SK-N-SH treated with all-trans-retinoic acid at 6 μM for 48 hours (cell line): ENCODE results near the gene UGP2.

ENCODE experiments used
- ATAC-seq: fragments of 200-7000 bp; cut with Tn5 transposase; 3 replicates; pipeline ENCODE4 v1.9.1; 2020; ENCODE audit warnings: mild to moderate bottlenecking, moderate library complexity
- ARNTL ChIP-seq: fragments of 450-650 bp; formaldehyde crosslinking; IDR thresholded peaks from 2 replicates; pipeline ENCODE4 v1.5.0; 2020; ENCODE audit warnings: low read depth, mild to moderate bottlenecking, moderate library complexity, borderline replicate concordance
- CSDC2 ChIP-seq: fragments of 250-450 bp; sonication (Bioruptor Pico); IDR thresholded peaks from 2 replicates; pipeline ENCODE4 v1.5.0; 2020; ENCODE audit warnings: mild to moderate bottlenecking, moderate library complexity
- ESRRG ChIP-seq: fragments of 250-450 bp; sonication (Bioruptor Pico); IDR thresholded peaks from 2 replicates; pipeline ENCODE4 v1.6.1; 2021; ENCODE audit warnings: mild to moderate bottlenecking
- GLIS3 ChIP-seq: fragments of 250-450 bp; sonication (Bioruptor Pico); IDR thresholded peaks from 2 replicates; pipeline ENCODE4 v1.5.0; 2020; ENCODE audit warnings: mild to moderate bottlenecking, moderate library complexity
- ISL1 ChIP-seq: fragments of 250-450 bp; sonication (Bioruptor Pico); IDR thresholded peaks from 2 replicates; pipeline ENCODE4 v2.1.2; 2022; ENCODE audit warnings: mild to moderate bottlenecking, moderate library complexity
- OSR1 ChIP-seq: fragments of 250-450 bp; sonication (Bioruptor Pico); IDR thresholded peaks from 2 replicates; pipeline ENCODE4 v1.8.0; 2022; ENCODE audit warnings: moderate library complexity, mild to moderate bottlenecking, inconsistent platforms
- PPARA ChIP-seq: fragments of 250-450 bp; sonication (Bioruptor Pico); IDR thresholded peaks from 2 replicates; pipeline ENCODE4 v1.5.0; 2020; ENCODE audit warnings: mild to moderate bottlenecking, borderline replicate concordance
- RARB ChIP-seq: fragments of 250-450 bp; sonication (Bioruptor Pico); IDR thresholded peaks from 2 replicates; pipeline ENCODE4 v1.8.0; 2021; ENCODE audit warnings: mild to moderate bottlenecking, moderate library complexity
- SNAI2 ChIP-seq: fragments of 250-450 bp; sonication (Bioruptor Pico); IDR thresholded peaks from 2 replicates; pipeline ENCODE4 v1.5.0; 2020; ENCODE audit warnings: mild to moderate bottlenecking, moderate library complexity
- TCF4 ChIP-seq: fragments of 250-450 bp; sonication (Bioruptor Pico); IDR thresholded peaks from 2 replicates; pipeline ENCODE4 v1.8.0; 2021; ENCODE audit warnings: mild to moderate bottlenecking, moderate library complexity, borderline replicate concordance
- TOX ChIP-seq: fragments of 250-450 bp; sonication (Bioruptor Pico); IDR thresholded peaks from 2 replicates; pipeline ENCODE4 v1.8.0; 2021; ENCODE audit warnings: mild to moderate bottlenecking, moderate library complexity, borderline replicate concordance
- ZC3H10 ChIP-seq: fragments of 250-450 bp; sonication (Bioruptor Pico); IDR thresholded peaks from 2 replicates; pipeline ENCODE4 v1.5.1; 2021; ENCODE audit warnings: mild to moderate bottlenecking, moderate library complexity
- ZFP3 ChIP-seq: fragments of 250-450 bp; sonication (Bioruptor Pico); IDR thresholded peaks from 2 replicates; pipeline ENCODE4 v1.5.0; 2020; ENCODE audit warnings: mild to moderate bottlenecking, moderate library complexity
- ZNF565 ChIP-seq: fragments of 450-650 bp; formaldehyde crosslinking; conservative IDR thresholded peaks from 2 replicates; pipeline ENCODE4 v1.5.0; 2020; ENCODE audit warnings: low read depth, mild to moderate bottlenecking, moderate library complexity
- ZNF70 ChIP-seq: fragments of 450-650 bp; formaldehyde crosslinking; IDR thresholded peaks from 2 replicates; pipeline ENCODE4 v1.5.0; 2020; ENCODE audit warnings: mild to moderate bottlenecking, moderate library complexity
- ZNF8 ChIP-seq: fragments of 450-650 bp; formaldehyde crosslinking; IDR thresholded peaks from 2 replicates; pipeline ENCODE4 v1.5.0; 2020; ENCODE audit warnings: mild to moderate bottlenecking, moderate library complexity
- TF ChIP-seq, protein P1 (sequence below): fragments of 250-450 bp; sonication (Bioruptor Pico); IDR thresholded peaks from 2 replicates; pipeline ENCODE4 v1.5.0; 2020; ENCODE audit warnings: mild to moderate bottlenecking, moderate library complexity
- TF ChIP-seq, protein P2 (sequence below): fragments of 250-450 bp; sonication (Bioruptor Pico); IDR thresholded peaks from 2 replicates; pipeline ENCODE4 v1.8.0; 2021; ENCODE audit warnings: low read depth, mild to moderate bottlenecking, moderate library complexity, borderline replicate concordance
- TF ChIP-seq, protein P3 (sequence below): fragments of 250-450 bp; sonication (Bioruptor Pico); IDR thresholded peaks from 2 replicates; pipeline ENCODE4 v1.5.1; 2021; ENCODE audit warnings: mild to moderate bottlenecking, moderate library complexity
- TF ChIP-seq, protein P4 (sequence below): fragments of 250-450 bp; sonication (Bioruptor Pico); IDR thresholded peaks from 2 replicates; pipeline ENCODE4 v1.8.0; 2020; ENCODE audit warnings: mild to moderate bottlenecking, moderate library complexity, borderline replicate concordance

UGP2 gene

DNA sequence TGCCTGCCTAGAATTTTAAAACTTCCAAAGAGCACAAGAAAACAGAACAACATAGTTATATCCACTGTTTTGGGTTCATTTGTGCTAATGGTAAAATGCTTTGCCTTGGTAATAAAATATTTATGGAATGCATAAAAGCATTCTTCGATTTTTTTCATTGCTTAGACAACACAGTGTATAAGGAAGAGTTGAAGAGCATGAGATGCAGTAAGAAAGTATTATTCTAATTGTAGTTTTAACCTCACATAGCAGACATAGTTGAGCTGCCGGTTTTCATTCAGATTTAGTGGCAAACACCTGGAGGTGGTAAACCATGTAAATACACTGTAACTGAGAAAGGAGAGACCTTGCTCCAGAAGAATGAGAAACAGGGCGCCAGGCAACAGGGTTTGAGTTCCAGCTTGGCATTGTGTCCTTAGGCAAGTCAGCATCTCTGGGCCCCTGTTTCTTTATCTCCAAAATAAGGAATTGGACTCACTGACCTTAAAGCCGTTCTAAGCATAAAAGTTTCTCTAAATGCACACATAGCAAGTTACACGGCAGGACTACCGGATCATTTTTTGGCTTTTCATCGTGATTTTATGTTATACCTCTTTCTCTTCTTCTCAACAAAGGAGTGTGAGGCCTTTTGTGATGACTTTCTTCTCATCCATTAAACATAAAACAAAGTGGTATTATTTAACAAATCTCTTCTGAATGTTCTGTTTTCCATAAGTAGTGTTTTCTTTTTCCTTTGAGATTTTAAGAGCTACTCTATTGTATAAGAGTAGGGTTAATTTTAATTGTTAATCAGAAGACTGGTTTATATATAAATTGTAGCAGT is 7.9 kb downstream of the UGP2 start:
- TF ChIP-seq ZFP3 (CRISPR knock-in tag) (no peak), CSDC2 (CRISPR knock-in tag) (no peak), OSR1 (no peak), ZNF565 (CRISPR knock-in tag) (no peak), SNAI2 (CRISPR knock-in tag) (no peak), ESRRG (no peak)
- TF ChIP-seq, protein P1, sequence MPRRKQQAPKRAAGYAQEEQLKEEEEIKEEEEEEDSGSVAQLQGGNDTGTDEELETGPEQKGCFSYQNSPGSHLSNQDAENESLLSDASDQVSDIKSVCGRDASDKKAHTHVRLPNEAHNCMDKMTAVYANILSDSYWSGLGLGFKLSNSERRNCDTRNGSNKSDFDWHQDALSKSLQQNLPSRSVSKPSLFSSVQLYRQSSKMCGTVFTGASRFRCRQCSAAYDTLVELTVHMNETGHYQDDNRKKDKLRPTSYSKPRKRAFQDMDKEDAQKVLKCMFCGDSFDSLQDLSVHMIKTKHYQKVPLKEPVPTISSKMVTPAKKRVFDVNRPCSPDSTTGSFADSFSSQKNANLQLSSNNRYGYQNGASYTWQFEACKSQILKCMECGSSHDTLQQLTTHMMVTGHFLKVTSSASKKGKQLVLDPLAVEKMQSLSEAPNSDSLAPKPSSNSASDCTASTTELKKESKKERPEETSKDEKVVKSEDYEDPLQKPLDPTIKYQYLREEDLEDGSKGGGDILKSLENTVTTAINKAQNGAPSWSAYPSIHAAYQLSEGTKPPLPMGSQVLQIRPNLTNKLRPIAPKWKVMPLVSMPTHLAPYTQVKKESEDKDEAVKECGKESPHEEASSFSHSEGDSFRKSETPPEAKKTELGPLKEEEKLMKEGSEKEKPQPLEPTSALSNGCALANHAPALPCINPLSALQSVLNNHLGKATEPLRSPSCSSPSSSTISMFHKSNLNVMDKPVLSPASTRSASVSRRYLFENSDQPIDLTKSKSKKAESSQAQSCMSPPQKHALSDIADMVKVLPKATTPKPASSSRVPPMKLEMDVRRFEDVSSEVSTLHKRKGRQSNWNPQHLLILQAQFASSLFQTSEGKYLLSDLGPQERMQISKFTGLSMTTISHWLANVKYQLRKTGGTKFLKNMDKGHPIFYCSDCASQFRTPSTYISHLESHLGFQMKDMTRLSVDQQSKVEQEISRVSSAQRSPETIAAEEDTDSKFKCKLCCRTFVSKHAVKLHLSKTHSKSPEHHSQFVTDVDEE, result no peak
- ATAC-seq, result peak; percentile 82

DNA sequence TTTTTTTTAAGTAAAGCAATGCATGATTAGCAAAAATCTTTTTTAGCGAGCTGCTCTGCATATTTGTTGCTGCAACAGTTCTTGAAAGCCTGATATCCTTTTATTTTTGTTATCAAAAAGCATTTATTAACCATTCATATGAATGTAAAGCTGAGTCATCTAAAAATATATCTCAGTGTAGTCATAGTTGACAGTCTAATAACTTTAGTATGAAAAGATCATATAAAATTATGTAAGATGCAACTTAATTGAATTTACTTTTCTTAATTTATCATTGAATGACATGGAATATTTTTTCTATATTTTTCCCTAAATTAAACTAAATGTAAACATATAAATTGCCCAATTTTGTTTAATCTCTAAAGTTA is 8.5 kb downstream of the UGP2 start:
- TF ChIP-seq ISL1 (CRISPR knock-in tag), result peak; percentile 56
- TF ChIP-seq SNAI2 (CRISPR knock-in tag), result no peak
- no peak for ATAC-seq

DNA sequence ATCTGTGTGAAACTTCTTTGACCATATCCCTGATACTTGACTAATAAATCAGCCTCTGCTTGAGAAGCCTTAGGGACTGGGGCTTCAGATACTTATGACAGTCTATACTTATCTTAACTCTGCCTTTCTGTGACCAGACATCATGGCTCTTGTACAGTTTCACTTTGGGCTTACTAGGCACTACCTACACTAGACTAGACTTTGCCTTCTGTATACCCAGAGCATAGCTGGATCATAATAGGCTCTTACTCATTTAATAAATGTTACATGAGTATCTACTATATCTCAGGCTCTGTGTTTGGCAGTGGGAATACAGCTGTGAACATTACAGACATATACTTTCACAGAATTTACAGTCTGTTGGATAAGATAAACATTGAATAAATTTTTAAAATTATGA is 9.0 kb downstream of the UGP2 start:
- no peak for ATAC-seq
- no peak for TF ChIP-seq ZNF8
- TF ChIP-seq ZFP3 (CRISPR knock-in tag), result no peak
- no peak for TF ChIP-seq CSDC2 (CRISPR knock-in tag)
- TF ChIP-seq ZNF70 (CRISPR knock-in tag), result no peak

DNA sequence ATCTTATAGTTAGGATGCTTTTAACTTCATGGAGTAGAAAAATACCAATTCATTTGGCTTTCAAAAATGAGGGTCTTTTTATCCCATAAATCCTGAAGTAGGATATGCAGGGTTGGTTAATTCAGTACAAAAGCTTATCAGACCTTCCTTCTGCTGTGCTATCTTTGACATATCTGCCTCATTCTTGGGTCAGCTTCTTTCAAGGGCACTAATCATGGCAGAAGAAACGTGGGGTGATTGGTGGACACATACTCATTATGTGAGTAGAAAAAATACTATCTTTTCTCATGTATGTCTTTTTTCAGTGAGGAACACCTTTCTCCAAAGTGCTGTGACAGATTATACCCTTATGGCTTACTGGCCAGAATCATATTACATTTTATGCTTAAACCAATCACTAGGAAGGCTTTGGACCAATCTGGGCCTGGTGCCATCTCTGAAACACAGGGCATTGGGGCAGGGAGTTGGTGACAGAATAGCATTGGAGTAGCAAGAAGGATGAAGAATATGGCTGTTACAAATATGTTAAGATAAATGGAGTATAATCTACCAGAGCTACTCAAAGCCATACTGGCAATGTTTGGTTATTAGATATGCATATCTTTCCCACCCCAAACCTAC is 10.1 kb downstream of the UGP2 start:
- TF ChIP-seq, protein P2, sequence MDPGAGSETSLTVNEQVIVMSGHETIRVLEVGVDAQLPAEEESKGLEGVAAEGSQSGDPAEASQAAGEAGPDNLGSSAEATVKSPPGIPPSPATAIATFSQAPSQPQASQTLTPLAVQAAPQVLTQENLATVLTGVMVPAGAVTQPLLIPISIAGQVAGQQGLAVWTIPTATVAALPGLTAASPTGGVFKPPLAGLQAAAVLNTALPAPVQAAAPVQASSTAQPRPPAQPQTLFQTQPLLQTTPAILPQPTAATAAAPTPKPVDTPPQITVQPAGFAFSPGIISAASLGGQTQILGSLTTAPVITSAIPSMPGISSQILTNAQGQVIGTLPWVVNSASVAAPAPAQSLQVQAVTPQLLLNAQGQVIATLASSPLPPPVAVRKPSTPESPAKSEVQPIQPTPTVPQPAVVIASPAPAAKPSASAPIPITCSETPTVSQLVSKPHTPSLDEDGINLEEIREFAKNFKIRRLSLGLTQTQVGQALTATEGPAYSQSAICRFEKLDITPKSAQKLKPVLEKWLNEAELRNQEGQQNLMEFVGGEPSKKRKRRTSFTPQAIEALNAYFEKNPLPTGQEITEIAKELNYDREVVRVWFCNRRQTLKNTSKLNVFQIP (CRISPR knock-in tag), result no peak
- TF ChIP-seq, protein P3, sequence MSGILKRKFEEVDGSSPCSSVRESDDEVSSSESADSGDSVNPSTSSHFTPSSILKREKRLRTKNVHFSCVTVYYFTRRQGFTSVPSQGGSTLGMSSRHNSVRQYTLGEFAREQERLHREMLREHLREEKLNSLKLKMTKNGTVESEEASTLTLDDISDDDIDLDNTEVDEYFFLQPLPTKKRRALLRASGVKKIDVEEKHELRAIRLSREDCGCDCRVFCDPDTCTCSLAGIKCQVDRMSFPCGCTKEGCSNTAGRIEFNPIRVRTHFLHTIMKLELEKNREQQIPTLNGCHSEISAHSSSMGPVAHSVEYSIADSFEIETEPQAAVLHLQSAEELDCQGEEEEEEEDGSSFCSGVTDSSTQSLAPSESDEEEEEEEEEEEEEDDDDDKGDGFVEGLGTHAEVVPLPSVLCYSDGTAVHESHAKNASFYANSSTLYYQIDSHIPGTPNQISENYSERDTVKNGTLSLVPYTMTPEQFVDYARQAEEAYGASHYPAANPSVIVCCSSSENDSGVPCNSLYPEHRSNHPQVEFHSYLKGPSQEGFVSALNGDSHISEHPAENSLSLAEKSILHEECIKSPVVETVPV, result no peak
- no peak for TF ChIP-seq OSR1
- no peak for TF ChIP-seq RARB (CRISPR knock-in tag)
- TF ChIP-seq ZC3H10 (CRISPR knock-in tag), result no peak
- TF ChIP-seq PPARA (CRISPR knock-in tag), result no peak
- no peak for TF ChIP-seq ZNF565 (CRISPR knock-in tag)
- TF ChIP-seq TCF4, result no peak
- no peak for TF ChIP-seq ARNTL (CRISPR knock-in tag)
- no peak for TF ChIP-seq SNAI2 (CRISPR knock-in tag)
- no peak for TF ChIP-seq GLIS3 (CRISPR knock-in tag)
- no peak for TF ChIP-seq TOX
- no peak for TF ChIP-seq ZFP3 (CRISPR knock-in tag)
- no peak for TF ChIP-seq ESRRG
- TF ChIP-seq, protein P4, sequence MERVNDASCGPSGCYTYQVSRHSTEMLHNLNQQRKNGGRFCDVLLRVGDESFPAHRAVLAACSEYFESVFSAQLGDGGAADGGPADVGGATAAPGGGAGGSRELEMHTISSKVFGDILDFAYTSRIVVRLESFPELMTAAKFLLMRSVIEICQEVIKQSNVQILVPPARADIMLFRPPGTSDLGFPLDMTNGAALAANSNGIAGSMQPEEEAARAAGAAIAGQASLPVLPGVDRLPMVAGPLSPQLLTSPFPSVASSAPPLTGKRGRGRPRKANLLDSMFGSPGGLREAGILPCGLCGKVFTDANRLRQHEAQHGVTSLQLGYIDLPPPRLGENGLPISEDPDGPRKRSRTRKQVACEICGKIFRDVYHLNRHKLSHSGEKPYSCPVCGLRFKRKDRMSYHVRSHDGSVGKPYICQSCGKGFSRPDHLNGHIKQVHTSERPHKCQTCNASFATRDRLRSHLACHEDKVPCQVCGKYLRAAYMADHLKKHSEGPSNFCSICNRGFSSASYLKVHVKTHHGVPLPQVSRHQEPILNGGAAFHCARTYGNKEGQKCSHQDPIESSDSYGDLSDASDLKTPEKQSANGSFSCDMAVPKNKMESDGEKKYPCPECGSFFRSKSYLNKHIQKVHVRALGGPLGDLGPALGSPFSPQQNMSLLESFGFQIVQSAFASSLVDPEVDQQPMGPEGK (CRISPR knock-in tag), result no peak
- no peak for TF ChIP-seq CSDC2 (CRISPR knock-in tag)
- TF ChIP-seq, all 23 proteins: peak for 0
- ATAC-seq, result no peak
